ENCODE data around the gene HECTD4.

HECTD4 gene

GRCh38 chr12:112185093-112185923 lies 196.9 kb downstream of the HECTD4 start:
- intact Hi-C loops (cut with DNase I): no loop called here
- peak in 8 of 10 donors; percentile 33 to 90 (median 46) for DNase-seq

GRCh38 chr12:112184056-112184887 lies 198.0 kb downstream of the HECTD4 start:
- DNase-seq: peak in 1 of 10 donors; percentile 87
- intact Hi-C loops (cut with DNase I): loop anchor here (5.0 kb wide), 2 partner anchors 67 to 203 kb away; no protein-coding TSS in a partner anchor

DNA sequence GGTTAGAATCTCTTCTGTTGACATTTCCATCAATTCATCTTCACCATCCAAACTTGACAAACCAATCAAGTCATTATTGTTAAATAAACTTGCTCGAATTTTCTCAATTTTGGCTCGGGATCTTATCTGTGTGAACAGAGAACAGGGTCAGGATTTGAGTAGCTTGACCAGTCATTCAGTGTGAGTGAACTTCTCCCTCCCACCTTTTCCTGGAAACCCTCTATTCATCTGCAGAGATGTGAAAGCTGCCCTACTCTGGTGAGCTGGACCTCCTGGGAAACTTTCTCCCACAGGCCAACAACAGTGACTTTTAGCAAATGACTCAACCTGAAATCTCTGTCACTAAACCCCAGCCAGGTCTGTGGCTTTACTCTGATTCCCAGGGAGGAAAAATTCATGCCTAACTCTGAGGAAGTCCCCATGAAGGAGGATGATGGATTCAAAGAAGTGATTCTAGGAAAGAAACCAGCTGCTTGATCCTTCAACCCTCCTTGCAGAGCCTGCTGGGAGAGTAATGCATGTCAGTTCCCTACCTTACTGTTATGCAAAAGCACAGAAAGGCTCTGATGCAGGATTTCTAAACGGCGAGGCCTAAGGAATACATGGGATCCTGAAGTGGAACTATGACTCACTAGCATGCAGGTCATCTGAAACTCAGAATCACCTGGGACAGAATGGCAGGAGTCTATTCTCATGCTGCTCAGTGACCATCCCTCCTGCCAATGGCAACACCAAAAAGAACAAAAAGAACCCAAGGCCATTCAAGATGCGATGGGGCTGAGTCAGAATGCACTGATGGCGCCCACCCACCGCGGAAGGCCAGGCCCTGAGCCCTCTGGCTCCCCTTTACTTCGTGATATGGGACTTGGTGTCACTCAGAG lies 198.8 kb downstream of the HECTD4 start:
- intact Hi-C loops (cut with DNase I): loop anchor here (5.0 kb wide), 2 partner anchors 66 to 204 kb away; no protein-coding TSS in a partner anchor
- no peak for DNase-seq

GRCh38 chr12:112182499-112182898 lies 199.7 kb downstream of the HECTD4 start:
- DNase-seq: peak; percentile 80 to 99 (median 88)
- intact Hi-C loops (cut with DNase I): loop anchor here (5.0 kb wide), 2 partner anchors 65 to 205 kb away; no protein-coding TSS in a partner anchor

- DNase-seq: peak in 1 of 10 donors; percentile 24
- intact Hi-C loops (cut with DNase I): loop anchor here (5.0 kb wide), 2 partner anchors 63 to 207 kb away; no protein-coding TSS in a partner anchor
Observed at GRCh38 chr12:112180422-112180821, 201.8 kb downstream of the HECTD4 start.

DNA sequence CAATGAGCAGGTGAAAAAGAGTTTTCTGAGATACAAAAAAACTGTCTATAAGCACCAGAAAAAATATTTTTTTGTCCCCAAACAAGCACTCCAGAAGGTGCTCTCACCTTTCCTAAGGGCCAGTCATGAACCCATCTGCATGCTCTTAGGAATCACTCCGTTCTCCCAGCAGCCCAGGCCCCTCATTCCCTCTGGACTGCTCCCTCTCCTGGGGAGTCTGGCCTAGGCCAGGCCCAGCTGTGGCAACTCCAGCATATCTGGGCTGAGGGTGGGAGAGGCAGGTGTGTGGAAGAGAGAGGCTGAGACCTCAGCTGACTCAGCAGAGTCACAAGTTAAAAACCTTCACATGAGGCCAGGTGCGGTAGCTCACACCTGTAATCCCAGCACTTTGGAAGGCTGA lies 202.3 kb downstream of the HECTD4 start:
- intact Hi-C loops (cut with DNase I): loop anchor here (5.0 kb wide), 2 partner anchors 63 to 207 kb away; no protein-coding TSS in a partner anchor
- DNase-seq: peak in 1 of 10 donors; percentile 29

- DNase-seq: peak in 1 of 10 donors; percentile 73
- intact Hi-C loops (cut with DNase I): no loop called here
Observed at GRCh38 chr12:112179341-112179740, 202.9 kb downstream of the HECTD4 start.

- DNase-seq: peak in 1 of 10 donors; percentile 77
- intact Hi-C loops (cut with DNase I): no loop called here
Observed at GRCh38 chr12:112178796-112179195, 203.4 kb downstream of the HECTD4 start.

DNA sequence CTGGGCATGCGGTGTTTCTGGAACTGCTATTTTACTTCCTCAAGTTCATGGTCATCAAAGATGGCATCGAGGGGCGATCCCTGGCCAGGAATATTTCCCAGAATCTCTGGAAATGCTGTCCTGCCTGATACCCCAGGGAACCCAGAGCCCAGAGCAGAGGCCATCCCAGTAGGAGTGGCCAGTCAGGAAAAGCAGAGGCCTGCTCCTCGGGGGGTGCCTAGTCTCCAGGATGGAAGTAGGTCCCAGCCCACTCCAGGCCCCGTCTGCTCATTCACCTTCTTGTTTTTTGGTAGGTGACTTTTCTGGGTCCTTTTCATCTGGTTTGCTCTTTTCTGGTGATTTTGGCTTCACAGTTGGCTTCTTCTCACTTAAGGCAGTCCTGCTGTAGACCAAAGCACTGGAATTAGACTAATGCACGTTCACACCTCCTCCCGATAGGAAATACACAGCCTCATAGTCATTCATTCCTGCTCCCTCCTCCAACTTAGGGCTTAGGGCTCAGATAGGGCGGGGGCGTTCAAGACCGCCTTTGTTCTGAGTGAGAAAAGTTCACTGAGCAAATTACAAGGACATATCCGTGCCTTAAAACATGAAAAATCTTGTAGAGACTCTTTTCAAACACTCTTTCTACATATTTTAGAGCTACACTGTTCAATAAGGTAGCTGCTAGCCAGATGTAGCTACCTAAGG lies 205.8 kb downstream of the HECTD4 start:
- DNase-seq: peak in 1 of 10 donors; percentile 75
- intact Hi-C loops (cut with DNase I): no loop called here

DNA sequence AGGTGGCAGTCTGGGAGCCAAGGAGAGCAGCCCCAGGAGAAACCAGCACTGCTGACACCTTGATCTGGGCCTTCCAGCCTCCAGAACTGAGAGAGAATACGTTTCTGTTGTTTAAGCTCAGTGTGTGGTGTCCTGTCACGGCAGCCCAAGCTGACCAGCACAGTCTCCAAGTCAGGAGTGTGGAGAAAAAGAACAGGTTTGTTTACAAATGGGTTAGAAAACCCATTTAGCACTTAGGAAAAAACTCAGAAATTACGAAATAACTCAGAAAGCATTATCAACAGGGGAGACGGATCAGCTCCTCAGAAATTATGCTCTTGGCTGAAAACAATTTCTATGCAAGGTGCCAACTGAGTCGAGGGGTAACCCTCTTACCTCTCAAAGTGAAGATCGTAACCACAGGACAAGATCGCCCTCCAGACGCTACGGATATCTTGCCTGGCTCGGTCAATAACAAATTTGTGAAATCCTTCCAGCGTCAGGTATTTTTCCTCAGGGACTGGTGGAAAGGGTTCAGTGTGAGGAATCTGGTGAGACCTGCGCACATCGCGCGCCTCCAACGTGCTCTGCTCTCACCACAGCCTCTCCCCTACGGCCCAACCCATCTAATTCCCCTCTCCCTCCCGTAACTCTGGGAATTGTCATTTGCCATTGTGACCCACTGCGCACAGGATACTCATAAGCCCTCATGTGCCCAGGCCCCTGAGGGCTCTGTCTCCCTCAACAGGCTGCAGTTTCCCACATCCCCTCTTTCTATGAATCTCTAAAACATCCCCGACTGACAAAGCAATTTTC lies 206.7 kb downstream of the HECTD4 start:
- intact Hi-C loops (cut with DNase I): no loop called here
- no peak for DNase-seq

GRCh38 chr12:112172556-112173324 lies 209.5 kb downstream of the HECTD4 start:
- intact Hi-C loops (cut with DNase I): no loop called here
- no peak for DNase-seq

- intact Hi-C loops (cut with DNase I): no loop called here
- DNase-seq: no peak
Observed at GRCh38 chr12:112170971-112171596, 211.1 kb downstream of the HECTD4 start.

GRCh38 chr12:112170376-112170775 lies 211.9 kb downstream of the HECTD4 start:
- no peak for DNase-seq
- intact Hi-C loops (cut with DNase I): no loop called here

DNA sequence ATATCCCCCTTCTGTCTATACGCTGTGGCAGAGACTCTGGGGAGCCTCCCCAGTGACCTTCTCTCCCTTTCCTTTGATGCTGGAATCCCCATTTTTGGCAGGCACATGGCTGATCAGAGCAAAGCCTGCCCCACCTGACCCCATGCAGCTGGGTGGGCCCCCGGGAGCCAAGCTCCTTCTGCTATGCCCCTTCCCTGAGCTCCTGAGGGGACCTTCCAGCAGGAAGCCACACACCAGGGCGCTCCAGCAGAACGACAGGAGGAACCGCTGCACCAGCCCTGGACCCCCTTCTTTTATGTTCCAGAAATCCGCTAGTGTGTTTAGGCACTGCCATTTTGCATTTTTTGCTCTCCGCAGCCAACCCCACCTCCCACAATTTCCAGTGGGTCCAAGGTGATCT lies 212.3 kb downstream of the HECTD4 start:
- DNase-seq: no peak
- intact Hi-C loops (cut with DNase I): no loop called here

- intact Hi-C loops (cut with DNase I): no loop called here
- DNase-seq: no peak
Observed at GRCh38 chr12:112169161-112169872, 212.9 kb downstream of the HECTD4 start.

- intact Hi-C loops (cut with DNase I): no loop called here
- DNase-seq: no peak
Observed at GRCh38 chr12:112168561-112168971, 213.7 kb downstream of the HECTD4 start.

All from posterior cingulate gyrus (tissue), 11 donors.